SW480 (cell line): ENCODE measurements around the gene NFYA.

ENCODE experiments used
- DNase-seq: peaks from one replicate; pipeline ENCODE4 v3.0.0-alpha.2; 2016; ENCODE audit warnings: low spot score

Gene NFYA

DNA sequence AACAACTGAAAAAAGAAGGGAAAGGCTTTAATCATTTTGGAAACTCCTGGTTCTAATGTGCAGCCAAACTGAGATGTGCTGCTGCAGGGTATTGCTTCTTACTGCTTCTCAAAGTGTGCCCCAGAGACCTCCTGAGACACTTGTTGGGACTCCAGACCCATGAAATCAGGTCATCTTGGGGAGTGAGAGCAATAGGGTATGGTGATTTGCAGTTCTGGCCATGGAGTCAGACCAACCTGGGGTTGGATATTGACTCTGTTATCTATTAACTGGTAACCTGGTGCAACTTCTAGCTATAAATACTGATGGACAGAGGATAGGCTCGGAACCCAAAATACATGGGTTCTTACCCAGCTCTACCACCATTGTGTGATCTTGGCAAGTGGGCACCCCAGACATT, 26.7 kb upstream of the NFYA start:
- no peak for DNase-seq

DNA sequence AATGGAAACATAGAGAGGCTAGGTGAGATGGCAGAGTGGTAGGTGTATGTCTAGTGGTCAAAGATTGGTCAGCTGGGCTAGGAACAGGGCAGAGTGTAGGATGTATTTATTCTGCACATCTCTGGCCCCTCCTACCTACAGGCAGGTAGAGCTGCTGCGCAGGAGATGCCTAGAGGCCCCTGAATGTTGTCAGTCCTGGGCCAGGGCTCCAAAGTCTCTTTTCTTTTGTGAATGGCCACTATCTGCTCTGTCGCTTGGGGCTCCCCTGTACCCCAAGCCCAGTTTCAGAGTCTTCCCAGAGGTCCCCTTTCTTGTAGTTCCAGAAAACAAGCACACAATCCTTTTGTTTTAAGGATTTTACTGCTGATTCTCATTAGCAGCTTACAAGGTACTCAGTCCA, 25.5 kb upstream of the NFYA start:
- no peak for DNase-seq

DNA sequence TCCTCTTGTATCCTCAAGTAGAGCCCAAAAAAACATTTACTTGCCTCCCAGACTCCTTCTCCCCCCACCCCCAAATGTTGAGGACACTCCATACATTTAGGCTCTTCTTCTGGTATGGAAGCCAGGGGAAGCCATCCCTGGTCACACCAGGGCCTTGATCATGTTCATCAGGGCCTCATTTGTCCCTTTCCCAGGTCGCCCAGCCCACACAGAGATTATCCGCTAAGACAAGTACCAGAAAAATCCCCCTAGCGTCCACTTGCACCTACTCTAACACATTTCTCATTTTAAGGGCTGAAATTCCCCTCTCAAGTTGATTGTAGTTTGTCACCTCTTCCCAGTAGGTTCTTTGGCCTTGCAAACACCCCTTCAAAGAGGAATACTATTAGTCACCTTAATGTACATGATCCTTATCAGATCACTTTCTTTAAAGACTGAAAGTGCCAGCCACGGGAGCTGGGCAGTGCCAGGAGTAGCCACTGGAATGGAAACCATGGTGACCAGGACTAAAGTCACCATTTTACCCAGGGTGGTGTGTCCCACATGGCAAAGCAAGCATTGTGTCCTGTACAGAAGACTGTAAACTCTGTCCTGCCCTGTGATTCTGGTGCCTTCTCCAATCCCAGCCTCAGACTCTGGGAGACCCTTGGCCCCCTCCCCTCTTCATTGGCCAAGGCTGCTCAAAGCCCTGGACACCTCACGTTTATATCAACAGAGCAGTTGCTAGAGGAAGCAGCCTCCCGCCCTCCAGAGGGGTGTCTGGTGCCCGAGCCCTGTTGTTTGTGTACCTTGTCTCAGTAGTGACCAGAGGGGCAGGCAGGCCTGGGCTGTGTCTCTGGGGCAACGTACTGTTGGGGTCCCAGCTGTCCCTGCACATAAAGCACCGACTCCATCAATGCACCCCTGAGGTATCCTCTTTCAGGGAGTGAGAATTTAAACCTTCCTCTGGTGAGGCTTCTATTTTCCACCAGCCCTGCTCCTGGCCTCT, 24.7 kb upstream of the NFYA start:
- peak; percentile 5 for DNase-seq

DNA sequence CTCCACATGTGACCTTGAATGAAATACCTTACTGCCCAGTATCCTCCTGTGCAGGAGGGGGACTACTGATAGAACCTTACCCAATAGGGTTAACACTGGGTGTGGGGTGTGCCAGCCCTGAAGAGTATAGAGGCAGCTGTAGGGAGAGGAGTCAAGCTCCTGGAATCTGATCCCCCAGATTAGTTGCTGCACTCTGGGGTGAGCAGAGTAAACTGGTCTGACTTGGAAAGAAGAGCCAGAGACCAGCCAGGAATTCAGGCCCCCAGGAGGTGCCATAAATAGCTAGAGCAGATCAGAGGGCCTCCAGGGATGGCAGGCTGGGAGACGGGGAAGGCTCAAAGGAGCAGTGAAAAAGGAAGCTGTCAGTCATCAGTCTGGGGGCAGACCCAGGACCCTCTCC, 23.3 kb upstream of the NFYA start:
- no peak for DNase-seq

DNA sequence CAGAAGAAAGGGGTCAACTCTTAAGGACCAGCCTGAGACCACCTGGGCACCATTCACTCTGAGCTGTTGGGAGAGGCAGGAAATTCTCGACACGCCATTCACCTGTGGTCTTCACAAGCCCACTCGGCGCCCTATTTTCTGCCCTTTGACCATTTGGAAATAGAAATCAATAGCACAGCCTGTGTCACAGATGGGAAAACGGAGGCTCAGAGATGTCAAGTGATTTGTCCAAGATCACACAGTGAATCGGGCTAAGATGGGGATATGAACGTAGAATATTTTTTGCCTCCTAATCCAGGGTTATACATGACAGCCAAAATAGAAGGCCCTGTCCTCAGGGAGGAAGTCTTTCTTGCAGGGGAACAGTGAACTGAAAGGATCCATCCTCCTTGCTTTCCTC, 22.8 kb upstream of the NFYA start:
- no peak for DNase-seq

DNA sequence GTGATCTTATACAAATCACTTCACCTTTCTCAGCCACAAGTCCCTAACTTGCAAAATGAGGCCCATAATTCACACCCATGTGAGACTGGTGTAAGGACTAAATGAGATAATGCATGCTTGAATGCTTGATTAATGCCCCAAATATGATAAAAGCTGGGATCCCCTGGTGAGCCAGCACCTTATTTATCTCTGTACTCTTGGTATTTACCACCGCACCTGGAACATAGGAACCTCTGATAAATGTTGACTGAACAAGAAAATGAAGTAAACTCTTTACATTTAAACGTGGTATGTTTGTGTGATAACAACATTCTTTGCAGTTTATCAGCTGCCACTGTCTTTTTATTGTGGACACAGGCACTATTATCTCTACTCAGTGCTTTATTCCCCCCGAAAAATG, 22.2 kb upstream of the NFYA start:
- no peak for DNase-seq

DNA sequence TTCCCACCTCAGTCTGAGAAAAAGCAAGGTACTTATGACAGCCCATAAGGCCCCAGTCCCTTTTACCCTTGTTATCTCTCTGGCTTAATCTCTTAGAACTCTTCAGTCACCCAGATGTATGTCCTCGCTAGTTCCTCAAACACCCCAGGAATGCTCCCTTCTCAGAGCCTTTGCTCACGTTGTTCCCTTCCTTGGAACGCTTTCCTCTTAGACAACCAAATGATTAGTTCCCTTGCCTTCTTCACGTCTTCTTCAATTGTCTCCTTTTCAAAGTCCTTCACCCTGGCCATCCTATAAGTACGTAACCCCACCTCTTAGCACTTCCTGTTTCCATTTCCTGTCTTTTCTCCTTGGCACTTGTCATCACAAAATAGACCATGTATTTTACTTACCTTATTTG, 20.9 kb upstream of the NFYA start:
- no peak for DNase-seq

DNA sequence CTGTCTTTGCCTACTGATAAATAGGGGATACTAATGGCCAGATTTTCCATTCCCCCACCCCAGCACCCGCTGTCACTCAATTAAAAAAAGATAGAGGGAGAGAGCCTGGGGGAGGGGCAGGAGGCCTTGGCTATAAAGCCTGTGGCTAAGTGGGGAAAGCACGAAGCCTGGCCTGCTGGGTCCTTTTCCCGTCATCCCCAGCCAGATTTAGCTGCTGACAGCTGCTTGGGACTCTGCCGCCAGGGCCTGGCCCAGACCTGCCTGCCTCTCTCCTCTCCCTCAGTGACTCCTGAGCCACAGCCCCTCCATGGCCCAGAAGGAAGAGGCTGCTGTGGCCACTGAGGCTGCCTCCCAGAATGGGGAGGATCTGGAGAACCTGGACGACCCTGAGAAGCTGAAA, 19.7 kb upstream of the NFYA start, which contains the start of gene APOBEC2:
TSS of gene APOBEC2 (plus strand) at position 162 of the 400 bp plus-strand sequence. CDS start at position 308, 146 bp downstream.
- DNase-seq: no peak

DNA sequence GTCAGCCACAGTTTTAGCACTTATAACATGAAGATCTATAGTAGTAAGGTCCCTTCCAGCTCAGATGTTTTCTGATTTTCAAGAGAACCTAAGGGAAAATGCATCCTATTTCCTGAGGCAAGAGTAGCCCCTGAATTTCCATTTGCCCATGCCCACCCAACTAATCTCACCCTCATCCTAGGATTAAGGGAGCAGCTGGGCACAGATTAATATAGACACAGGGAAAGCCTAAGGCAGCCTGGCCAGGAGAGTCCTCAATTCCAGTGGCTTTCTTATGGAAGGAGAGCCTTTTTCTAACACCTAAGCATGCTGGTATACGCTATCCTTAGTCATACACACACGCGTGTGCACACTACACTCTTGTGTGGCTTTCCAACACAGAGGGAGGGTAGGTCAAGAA, 18.3 kb upstream of the NFYA start:
- DNase-seq: no peak

DNA sequence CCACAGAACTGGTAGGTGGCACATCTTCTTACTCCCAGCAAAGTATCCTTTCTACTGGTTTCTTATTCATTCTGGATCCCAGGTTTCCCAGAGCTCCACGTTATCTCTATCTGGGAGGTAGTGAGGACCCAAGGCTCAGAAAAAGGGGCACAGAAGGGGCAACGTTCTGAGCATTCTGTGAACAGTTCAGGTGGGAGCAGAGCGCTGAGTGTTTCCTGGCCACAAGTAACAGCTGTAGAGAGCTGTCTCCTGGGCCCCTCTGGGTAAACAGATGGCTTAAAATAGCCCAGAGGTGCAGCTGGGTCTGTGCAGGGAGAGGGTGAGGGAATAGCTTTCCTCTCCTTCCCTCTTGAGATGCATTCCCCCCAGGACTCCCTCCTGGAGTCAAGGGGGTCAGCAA, 17.6 kb upstream of the NFYA start:
- DNase-seq: no peak

DNA sequence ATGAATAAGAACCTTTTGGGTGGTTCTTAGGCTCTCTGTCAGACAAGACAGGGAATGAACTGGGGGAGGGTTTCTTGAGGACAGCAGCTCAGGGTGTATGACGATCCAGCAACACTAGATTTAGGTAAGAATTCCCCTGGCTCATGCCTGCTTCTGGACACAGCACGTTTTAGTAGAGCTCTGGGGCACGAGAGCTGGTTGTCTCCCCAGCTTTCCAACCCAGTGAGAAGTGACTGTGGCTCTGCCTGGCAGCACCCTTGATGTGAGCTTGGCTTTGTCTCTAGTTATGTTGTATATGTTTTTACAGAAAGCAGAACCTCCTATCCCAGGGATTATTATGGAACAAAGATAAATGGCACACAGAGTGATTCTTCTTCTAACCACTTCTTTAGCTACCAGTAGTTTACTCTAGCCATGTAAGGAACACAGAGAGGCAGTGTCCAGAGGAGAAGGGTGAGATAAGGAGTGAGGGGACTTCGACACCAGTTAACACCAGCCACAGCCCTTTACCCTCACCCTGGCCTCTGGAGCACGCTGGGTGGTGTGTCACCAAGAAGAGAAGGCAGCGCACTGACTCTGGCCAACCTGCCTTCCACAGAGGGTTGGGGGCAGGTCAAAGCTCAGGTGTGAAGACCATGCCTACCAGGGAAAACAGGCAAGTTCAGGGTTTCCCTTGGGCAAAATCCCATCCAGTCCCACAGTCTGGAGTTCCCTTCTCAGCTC, 15.8 kb upstream of the NFYA start:
- DNase-seq: no peak

DNA sequence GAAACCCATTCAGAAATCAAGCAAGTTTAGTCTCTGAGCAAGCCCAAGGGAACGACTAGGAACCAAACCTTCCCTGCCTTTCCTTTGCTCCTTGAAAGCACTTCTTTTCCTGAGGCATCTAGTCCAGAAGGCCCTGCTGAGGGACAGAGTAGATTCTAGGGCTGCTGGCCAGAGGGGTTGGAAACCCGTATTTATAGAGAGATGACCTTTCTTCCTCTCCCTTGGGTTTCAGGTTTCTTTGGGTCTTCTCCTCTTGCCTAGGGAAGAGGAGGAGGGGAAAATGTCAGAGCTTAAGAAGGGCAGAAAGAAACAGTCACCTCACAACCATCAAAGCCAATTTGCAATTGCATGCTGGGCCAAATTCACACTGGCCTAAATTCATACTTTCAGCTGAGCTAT, 14.0 kb upstream of the NFYA start:
- no peak for DNase-seq

DNA sequence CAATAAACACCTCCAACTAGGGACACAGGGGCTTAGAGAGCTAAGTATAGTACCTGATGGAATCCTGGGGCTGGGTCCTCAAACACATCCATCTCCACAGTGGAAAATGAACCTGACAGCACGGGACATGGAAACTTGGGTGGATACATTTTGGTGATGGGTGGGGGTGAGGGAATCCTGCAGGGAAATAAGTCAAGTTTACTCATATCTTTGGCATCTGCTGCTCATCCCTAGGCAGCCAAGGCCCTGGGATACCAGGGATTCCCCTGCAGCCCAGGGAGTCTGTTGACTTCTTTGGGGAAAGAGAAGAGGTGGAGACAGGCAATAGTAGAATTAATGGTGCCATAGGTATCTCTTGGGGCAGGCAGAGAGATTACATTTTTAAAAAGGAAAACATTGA, 13.2 kb upstream of the NFYA start:
- DNase-seq: no peak

DNA sequence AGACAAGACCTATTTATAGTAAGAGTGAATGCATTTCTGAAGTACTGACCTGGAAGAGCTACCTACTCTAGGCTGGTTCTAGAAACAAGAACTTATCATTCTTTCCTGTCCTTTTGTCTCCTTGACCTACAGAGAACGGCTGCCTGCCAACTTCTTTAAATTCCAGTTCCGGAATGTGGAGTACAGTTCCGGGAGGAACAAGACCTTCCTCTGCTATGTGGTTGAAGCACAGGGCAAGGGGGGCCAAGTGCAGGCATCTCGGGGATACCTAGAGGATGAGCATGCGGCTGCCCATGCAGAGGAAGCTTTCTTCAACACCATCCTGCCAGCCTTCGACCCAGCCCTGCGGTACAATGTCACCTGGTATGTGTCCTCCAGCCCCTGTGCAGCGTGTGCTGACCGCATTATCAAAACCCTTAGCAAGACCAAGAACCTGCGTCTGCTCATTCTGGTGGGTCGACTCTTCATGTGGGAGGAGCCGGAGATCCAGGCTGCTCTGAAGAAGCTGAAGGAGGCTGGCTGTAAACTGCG, 11.5 kb upstream of the NFYA start:
- DNase-seq: no peak

DNA sequence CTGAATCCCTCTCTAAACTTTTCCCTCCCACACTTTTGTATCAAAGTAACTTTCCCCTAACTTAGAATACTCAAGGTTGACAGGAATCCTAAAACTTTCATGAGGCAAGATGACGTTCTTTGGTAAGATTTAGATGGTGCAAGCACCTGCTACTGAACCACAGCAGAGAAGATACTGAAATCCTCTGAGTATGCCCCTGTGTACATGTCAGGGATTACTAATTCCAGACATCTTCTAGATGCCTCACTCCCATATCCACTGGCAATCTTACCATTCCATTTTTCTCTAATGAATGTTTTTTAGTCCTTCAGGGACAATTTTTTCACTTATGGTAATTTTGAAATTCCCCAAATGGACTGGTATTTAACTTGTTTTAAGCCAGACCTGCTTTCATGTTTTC, 10.7 kb upstream of the NFYA start:
- no peak for DNase-seq

DNA sequence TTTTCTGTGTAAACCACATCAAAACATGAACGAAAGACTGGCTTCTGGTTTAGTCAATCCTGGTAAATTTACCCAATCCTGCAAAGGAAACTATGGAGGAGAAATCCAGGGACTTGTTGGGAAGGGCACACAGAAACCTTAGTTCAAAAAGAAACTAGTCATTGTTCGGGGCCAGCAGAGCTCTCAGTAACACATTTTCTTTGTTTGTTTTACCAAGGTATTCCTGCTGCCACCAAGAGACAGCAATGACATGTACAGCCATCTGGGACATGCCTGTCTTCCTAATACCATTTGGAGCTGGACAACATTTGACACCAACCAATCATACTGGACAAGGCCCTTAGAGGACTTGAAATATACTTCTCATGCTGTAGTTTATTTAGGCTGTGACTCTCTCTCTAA, 8.9 kb upstream of the NFYA start:
- no peak for DNase-seq

DNA sequence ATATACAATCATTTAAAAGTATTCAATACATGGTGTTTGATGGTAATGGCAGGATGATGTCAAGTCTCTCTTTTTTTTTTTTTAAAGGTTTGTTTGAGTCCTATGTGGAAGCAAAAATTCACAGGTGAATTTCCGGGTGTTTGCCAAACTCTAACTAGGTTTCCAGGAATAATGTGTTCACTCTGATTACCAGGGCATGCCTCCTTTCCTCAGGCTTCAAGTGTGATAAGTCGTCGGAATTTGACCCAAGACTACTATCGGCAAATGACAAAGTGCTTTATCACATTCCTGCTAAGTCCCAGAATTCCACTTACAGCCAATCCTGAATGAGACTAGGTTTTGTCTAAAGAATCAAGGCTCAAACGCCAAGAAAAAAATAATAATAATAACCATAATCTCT, 7.9 kb upstream of the NFYA start:
- DNase-seq: no peak

DNA sequence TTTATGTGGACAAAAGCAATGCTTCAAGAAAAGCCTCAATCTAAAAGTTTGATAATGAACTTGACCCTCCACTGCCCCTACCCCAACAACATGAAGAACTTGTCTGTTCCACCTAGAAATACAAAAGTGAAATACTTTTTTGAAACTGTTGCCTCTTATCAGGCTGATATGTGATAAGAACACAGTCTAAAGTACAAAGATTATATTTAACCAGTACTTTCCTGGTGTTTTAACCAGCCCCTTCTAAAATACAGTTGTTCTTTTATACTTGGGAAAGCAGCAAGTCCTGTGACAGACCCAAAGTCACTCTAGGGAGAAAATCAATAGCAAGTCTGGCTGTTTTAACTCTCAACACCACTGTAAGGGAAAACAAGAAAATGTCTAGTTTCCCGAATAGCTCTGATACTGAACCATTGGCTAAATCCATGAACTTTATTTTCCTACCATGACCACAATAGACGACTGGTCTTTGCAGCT, 7.2 kb upstream of the NFYA start:
- no peak for DNase-seq

DNA sequence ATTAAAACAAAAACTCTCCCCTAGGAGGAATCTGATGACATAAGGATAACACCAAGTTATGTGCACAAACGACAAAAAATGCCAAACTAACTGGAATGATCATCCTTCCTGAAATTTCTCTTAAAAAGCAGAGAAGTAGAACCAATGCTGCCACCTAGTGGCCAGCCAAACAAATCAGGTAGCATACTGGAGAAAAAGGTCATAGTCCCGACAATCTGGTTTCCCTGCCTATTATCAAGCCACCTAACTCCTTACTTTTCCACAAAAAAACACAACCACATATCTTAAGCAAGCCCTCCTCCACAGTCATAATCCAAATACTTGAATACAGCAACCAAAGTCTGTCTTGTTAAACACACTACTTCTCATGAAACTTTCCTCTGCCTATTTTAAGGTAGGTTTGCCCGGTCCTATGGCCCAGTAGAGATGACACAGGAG, 5.9 kb upstream of the NFYA start:
- DNase-seq: peak; percentile 58

DNA sequence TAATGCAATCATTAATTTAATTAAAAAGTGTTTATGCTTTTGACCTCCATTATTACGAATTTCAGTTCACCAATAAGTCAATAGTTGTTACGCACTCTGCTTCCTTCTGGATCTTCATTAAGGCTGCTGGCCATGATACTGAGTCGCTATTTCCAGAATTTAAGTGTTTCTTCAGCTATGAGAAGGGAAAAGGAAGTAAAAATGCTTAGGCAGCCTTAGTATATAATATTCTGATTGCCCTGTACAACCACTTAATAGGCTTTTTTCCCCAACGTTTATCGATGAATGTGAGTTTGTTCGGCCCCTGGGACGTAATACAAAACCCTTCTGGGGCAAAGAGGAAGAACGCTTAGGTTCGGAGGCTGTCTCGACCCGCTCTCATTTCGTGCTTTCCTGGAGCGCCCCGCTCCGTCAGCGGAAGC, 1.3 kb upstream of the NFYA start:
- DNase-seq: no peak

DNA sequence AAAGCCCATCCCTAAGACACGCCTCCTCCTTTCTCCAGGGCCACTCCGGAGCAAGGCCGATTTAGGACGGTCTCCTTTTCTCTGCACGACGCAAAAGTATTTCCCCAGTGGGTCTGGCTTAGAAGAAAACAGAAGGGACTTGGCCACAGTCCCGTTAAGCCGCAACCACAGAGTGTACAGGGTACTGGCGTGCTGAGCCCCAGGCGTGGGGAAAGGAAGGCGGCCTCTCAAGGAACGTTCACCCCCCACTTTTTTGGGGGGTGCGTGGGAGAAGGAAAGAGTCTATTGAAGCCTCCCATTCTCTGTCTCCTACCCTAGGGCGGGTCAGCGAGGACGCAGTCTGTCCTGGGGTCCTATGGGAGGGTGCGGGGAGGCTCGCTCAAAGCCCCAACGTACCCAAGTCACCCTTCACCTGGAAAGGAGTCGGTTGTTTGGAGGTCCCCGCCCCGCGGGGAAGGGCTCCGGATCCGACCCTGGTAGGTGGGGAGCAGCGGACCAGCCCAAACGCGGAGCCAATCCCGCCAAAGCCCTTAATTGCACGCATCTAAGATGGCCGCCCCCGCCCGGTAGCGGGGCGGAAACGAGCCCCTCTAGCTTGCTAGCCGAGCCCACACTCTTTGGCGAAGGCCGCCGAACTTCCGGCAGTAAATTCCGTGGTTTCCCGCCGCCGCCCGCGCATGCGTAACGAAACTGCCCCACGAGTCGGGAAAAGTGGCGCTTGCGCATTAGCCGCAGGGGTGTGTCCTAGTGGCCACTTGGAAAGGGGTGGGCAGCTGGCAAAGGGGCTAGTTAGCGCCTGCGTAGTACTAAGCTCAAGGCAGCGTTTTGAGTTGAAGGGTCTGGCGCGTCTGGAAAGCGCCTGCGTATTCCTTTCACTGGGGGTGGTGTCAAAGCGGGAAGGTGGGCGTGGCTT, 595 bp upstream of the NFYA start, which contains the start of gene OARD1:
TSS of gene OARD1 (minus strand) at position 434 of the 913 bp plus-strand sequence. CDS start 722 bp downstream, outside the sequence.
- peak; percentile 96 for DNase-seq
